ENCODE data around the gene ADRA2B. TPM values are rescaled to one million over a fixed set of nuclear protein-coding genes. Genes with fewer than 3 reads are reported as not detected.
"Not testable (repeated sequence)": the region's sequence is repeated elsewhere in the genome, so short reads cannot be mapped to it uniquely, and the experiment has no call there.

ADRA2B gene
- total RNA-seq, 1 donor, result under 0.01 TPM

GRCh38 chr2:96073170-96073775 is 43.1 kb downstream of the ADRA2B start:
- Histone ChIP-seq H4K20me1 (ENCODE audit: insufficient read depth, low read length) (no peaks in the 10 kb centered on the region), H2AFZ (ENCODE audit: low read length) (no peak overlapping the region), H3K36me3 (ENCODE audit: insufficient read depth, low read length) (no peaks in the 10 kb centered on the region), H3K4me1 (ENCODE audit: insufficient read depth, low read length) (no peaks in the 10 kb centered on the region), H3K4me3 (ENCODE audit: insufficient read depth, low read length) (no peak overlapping the region), H3K27me3 (ENCODE audit: insufficient read depth, low read length) (peaks cover 32% of the 10 kb centered on the region), H3K79me2 (ENCODE audit: insufficient read depth, low read length) (no peaks in the 10 kb centered on the region), H3K9me3 (ENCODE audit: low read depth, low read length) (peaks cover 2% of the 10 kb centered on the region), H3K4me2 (ENCODE audit: insufficient read depth, low read length) (no peak overlapping the region), H3K27ac (ENCODE audit: low read depth, low read length) (no peak overlapping the region)
- DNase-seq (ENCODE audit: insufficient read length, low spot score, missing footprints), result no peak
- TF ChIP-seq CTCF (IDR thresholded peaks at IDR 0.05; ENCODE audit: extremely low read depth, low read depth, low read length), result no peak

GRCh38 chr2:96072746-96073145 is 43.6 kb downstream of the ADRA2B start:
- no peak overlapping the region for H3K4me3 ChIP-seq (ENCODE audit: insufficient read depth, low read length)
- H2AFZ ChIP-seq (ENCODE audit: low read length), result no peak overlapping the region
- H4K20me1 ChIP-seq (ENCODE audit: insufficient read depth, low read length), result no peaks in the 10 kb centered on the region
- DNase-seq (ENCODE audit: insufficient read length, low spot score, missing footprints), result no peak
- TF ChIP-seq CTCF (IDR thresholded peaks at IDR 0.05; ENCODE audit: extremely low read depth, low read depth, low read length), result no peak
- no peaks in the 10 kb centered on the region for H3K36me3 ChIP-seq (ENCODE audit: insufficient read depth, low read length)
- H3K27ac ChIP-seq (ENCODE audit: low read depth, low read length), result no peak overlapping the region
- no peak overlapping the region for H3K4me2 ChIP-seq (ENCODE audit: insufficient read depth, low read length)
- peaks cover 2% of the 10 kb centered on the region for H3K9me3 ChIP-seq (ENCODE audit: low read depth, low read length)
- no peaks in the 10 kb centered on the region for H3K4me1 ChIP-seq (ENCODE audit: insufficient read depth, low read length)
- H3K27me3 ChIP-seq (ENCODE audit: insufficient read depth, low read length), result peaks cover 32% of the 10 kb centered on the region
- H3K79me2 ChIP-seq (ENCODE audit: insufficient read depth, low read length), result no peaks in the 10 kb centered on the region

- not testable (repeated sequence) for H3K4me2 ChIP-seq (ENCODE audit: insufficient read depth, low read length); H4K20me1 ChIP-seq (ENCODE audit: insufficient read depth, low read length); H3K79me2 ChIP-seq (ENCODE audit: insufficient read depth, low read length); H2AFZ ChIP-seq (ENCODE audit: low read length); H3K27ac ChIP-seq (ENCODE audit: low read depth, low read length); H3K4me3 ChIP-seq (ENCODE audit: insufficient read depth, low read length); H3K9me3 ChIP-seq (ENCODE audit: low read depth, low read length); DNase-seq (ENCODE audit: insufficient read length, low spot score, missing footprints); H3K4me1 ChIP-seq (ENCODE audit: insufficient read depth, low read length); H3K36me3 ChIP-seq (ENCODE audit: insufficient read depth, low read length)
- H3K27me3 ChIP-seq (ENCODE audit: insufficient read depth, low read length), result peaks cover 29% of the 10 kb centered on the region
Observed at GRCh38 chr2:96071977-96072491, 44.3 kb downstream of the ADRA2B start.

GRCh38 chr2:96071087-96071976 is 45.0 kb downstream of the ADRA2B start:
- not testable (repeated sequence) for DNase-seq (ENCODE audit: insufficient read length, low spot score, missing footprints); H3K9me3 ChIP-seq (ENCODE audit: low read depth, low read length); H3K27ac ChIP-seq (ENCODE audit: low read depth, low read length); H2AFZ ChIP-seq (ENCODE audit: low read length); H3K4me3 ChIP-seq (ENCODE audit: insufficient read depth, low read length); H3K4me1 ChIP-seq (ENCODE audit: insufficient read depth, low read length); H3K4me2 ChIP-seq (ENCODE audit: insufficient read depth, low read length); H3K36me3 ChIP-seq (ENCODE audit: insufficient read depth, low read length); H3K79me2 ChIP-seq (ENCODE audit: insufficient read depth, low read length); H4K20me1 ChIP-seq (ENCODE audit: insufficient read depth, low read length)
- H3K27me3 ChIP-seq (ENCODE audit: insufficient read depth, low read length), result peaks cover 29% of the 10 kb centered on the region

GRCh38 chr2:96070351-96070750 is 46.0 kb downstream of the ADRA2B start:
- not testable (repeated sequence) for H3K4me3 ChIP-seq (ENCODE audit: insufficient read depth, low read length); H3K79me2 ChIP-seq (ENCODE audit: insufficient read depth, low read length); DNase-seq (ENCODE audit: insufficient read length, low spot score, missing footprints); H4K20me1 ChIP-seq (ENCODE audit: insufficient read depth, low read length); H3K4me1 ChIP-seq (ENCODE audit: insufficient read depth, low read length); H3K4me2 ChIP-seq (ENCODE audit: insufficient read depth, low read length); H3K27ac ChIP-seq (ENCODE audit: low read depth, low read length); H3K9me3 ChIP-seq (ENCODE audit: low read depth, low read length); H2AFZ ChIP-seq (ENCODE audit: low read length); H3K36me3 ChIP-seq (ENCODE audit: insufficient read depth, low read length)
- peaks cover 22% of the 10 kb centered on the region for H3K27me3 ChIP-seq (ENCODE audit: insufficient read depth, low read length)

GRCh38 chr2:96069878-96070277 is 46.5 kb downstream of the ADRA2B start:
- not testable (repeated sequence) for H3K27ac ChIP-seq (ENCODE audit: low read depth, low read length); DNase-seq (ENCODE audit: insufficient read length, low spot score, missing footprints); H3K4me2 ChIP-seq (ENCODE audit: insufficient read depth, low read length); H2AFZ ChIP-seq (ENCODE audit: low read length); H3K9me3 ChIP-seq (ENCODE audit: low read depth, low read length); H4K20me1 ChIP-seq (ENCODE audit: insufficient read depth, low read length); H3K4me3 ChIP-seq (ENCODE audit: insufficient read depth, low read length); H3K4me1 ChIP-seq (ENCODE audit: insufficient read depth, low read length); H3K36me3 ChIP-seq (ENCODE audit: insufficient read depth, low read length); H3K79me2 ChIP-seq (ENCODE audit: insufficient read depth, low read length)
- H3K27me3 ChIP-seq (ENCODE audit: insufficient read depth, low read length), result peaks cover 19% of the 10 kb centered on the region

- not testable (repeated sequence) for H3K4me2 ChIP-seq (ENCODE audit: insufficient read depth, low read length); H3K27ac ChIP-seq (ENCODE audit: low read depth, low read length); H3K4me1 ChIP-seq (ENCODE audit: insufficient read depth, low read length); H3K27me3 ChIP-seq (ENCODE audit: insufficient read depth, low read length); H3K36me3 ChIP-seq (ENCODE audit: insufficient read depth, low read length); H4K20me1 ChIP-seq (ENCODE audit: insufficient read depth, low read length); H2AFZ ChIP-seq (ENCODE audit: low read length); DNase-seq (ENCODE audit: insufficient read length, low spot score, missing footprints); H3K79me2 ChIP-seq (ENCODE audit: insufficient read depth, low read length); H3K9me3 ChIP-seq (ENCODE audit: low read depth, low read length); H3K4me3 ChIP-seq (ENCODE audit: insufficient read depth, low read length)
Observed at GRCh38 chr2:96067902-96068581, 48.3 kb downstream of the ADRA2B start.

Data from osteoblast (primary cell).